ENCODE measurements around the gene FRYL. TPM values are rescaled to one million over a fixed set of nuclear protein-coding genes. Genes with fewer than 3 reads are reported as not detected.

The FRYL gene
- polyA plus RNA-seq, 3 donors = 10.8 to 15.8 (median 14.4) TPM

DNA sequence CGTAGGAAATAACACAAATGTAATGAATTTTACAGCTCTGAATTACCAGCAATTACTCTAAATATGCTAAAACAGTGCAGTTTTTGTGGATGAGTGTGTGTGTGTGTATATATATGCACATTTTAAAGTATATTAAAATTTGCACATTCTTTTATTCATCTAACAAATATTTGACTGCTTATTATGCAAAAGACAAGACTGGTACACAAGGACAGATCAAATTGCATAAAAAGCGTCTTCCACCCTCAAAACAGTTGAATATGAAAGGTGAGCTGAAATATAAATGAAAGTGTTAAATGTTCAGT lies 276.1 kb downstream of the FRYL start:
- Histone ChIP-seq H3K4me3 (replicated peaks in 1 of 3; ENCODE audit: low read depth in 2 of 3, low read length in 3 of 3) (no peak overlapping the region), H3K9ac (ENCODE audit: insufficient read depth, low read length, poor library complexity, severe bottlenecking) (no peak overlapping the region), H3K79me2 (ENCODE audit: insufficient read depth, low read length) (no peaks in the 10 kb centered on the region), H3K36me3 (replicated peaks in 1 of 2; ENCODE audit: control insufficient read depth in 1 of 2, insufficient read depth in 2 of 2, low read length in 2 of 2) (peaks cover 84 to 97% of the 10 kb centered on the region in 2 donors), H2AFZ (ENCODE audit: insufficient read depth, low read depth, low read length, poor library complexity, severe bottlenecking) (no peak overlapping the region), H3K9me3 (replicated peaks in 1 of 2; ENCODE audit: control insufficient read depth in 1 of 2, insufficient read depth in 1 of 2, low read length in 2 of 2) (no peaks in the 10 kb centered on the region), H3K4me1 (ENCODE audit: control insufficient read depth in 1 of 2, insufficient read depth in 2 of 2, low read length in 2 of 2) (no peaks in the 10 kb centered on the region), H4K20me1 (ENCODE audit: insufficient read depth, low read length) (no peaks in the 10 kb centered on the region), H3K27me3 (ENCODE audit: control insufficient read depth in 2 of 2, insufficient read depth in 2 of 2, low read length in 2 of 2) (no peaks in the 10 kb centered on the region), H3K27ac (ENCODE audit: low read depth in 1 of 2, low read length in 2 of 2) (no peak overlapping the region), H3K4me2 (replicated peaks; ENCODE audit: extremely low read depth, low read length, poor library complexity, severe bottlenecking) (no peak overlapping the region)
- Mint-ChIP-seq H3K27ac (no peak overlapping the region), H3K27me3 (ENCODE audit: low read depth in 3 of 3) (peaks cover 0 to 1% (median 0%) of the 10 kb centered on the region in 3 donors), H3K4me1 (no peaks in the 10 kb centered on the region), H3K9me3 (no peaks in the 10 kb centered on the region), H3K36me3 (peaks cover 60 to 62% of the 10 kb centered on the region in 2 donors), H3K4me3 (no peak overlapping the region)
- no peak for DNase-seq
- intact Hi-C loops (cut with micrococcal nuclease) = no loop called here
- no CpG with 5 or more reads among the region's 2 CpGs for WGBS (ENCODE audit: insufficient coverage)
- no peak for TF ChIP-seq CTCF (IDR thresholded peaks at IDR 0.05)

GRCh38 chr4:48503233-48504025 lies 276.6 kb downstream of the FRYL start:
- Histone ChIP-seq H3K4me3 (replicated peaks in 1 of 3; ENCODE audit: low read depth in 2 of 3, low read length in 3 of 3) (no peak overlapping the region), H3K27me3 (ENCODE audit: control insufficient read depth in 2 of 2, insufficient read depth in 2 of 2, low read length in 2 of 2) (no peaks in the 10 kb centered on the region), H4K20me1 (ENCODE audit: insufficient read depth, low read length) (no peaks in the 10 kb centered on the region), H3K4me1 (ENCODE audit: control insufficient read depth in 1 of 2, insufficient read depth in 2 of 2, low read length in 2 of 2) (no peaks in the 10 kb centered on the region), H3K36me3 (replicated peaks in 1 of 2; ENCODE audit: control insufficient read depth in 1 of 2, insufficient read depth in 2 of 2, low read length in 2 of 2) (peaks cover 84 to 97% of the 10 kb centered on the region in 2 donors), H3K27ac (ENCODE audit: low read depth in 1 of 2, low read length in 2 of 2) (no peak overlapping the region), H3K9me3 (replicated peaks in 1 of 2; ENCODE audit: control insufficient read depth in 1 of 2, insufficient read depth in 1 of 2, low read length in 2 of 2) (no peaks in the 10 kb centered on the region), H3K79me2 (ENCODE audit: insufficient read depth, low read length) (no peaks in the 10 kb centered on the region), H3K9ac (ENCODE audit: insufficient read depth, low read length, poor library complexity, severe bottlenecking) (no peak overlapping the region), H3K4me2 (replicated peaks; ENCODE audit: extremely low read depth, low read length, poor library complexity, severe bottlenecking) (no peak overlapping the region), H2AFZ (ENCODE audit: insufficient read depth, low read depth, low read length, poor library complexity, severe bottlenecking) (no peak overlapping the region)
- H3K27ac Mint-ChIP-seq = no peak overlapping the region
- H3K9me3 Mint-ChIP-seq = no peaks in the 10 kb centered on the region
- H3K4me3 Mint-ChIP-seq = no peak overlapping the region
- intact Hi-C loops (cut with micrococcal nuclease) = no loop called here
- H3K36me3 Mint-ChIP-seq = peaks cover 59 to 62% of the 10 kb centered on the region in 2 donors
- H3K4me1 Mint-ChIP-seq = no peaks in the 10 kb centered on the region
- no CpG with 5 or more reads among the region's 4 CpGs for WGBS (ENCODE audit: insufficient coverage)
- no peak for TF ChIP-seq CTCF (IDR thresholded peaks at IDR 0.05)
- DNase-seq = no peak
- peaks cover 0 to 1% (median 0%) of the 10 kb centered on the region in 3 donors for H3K27me3 Mint-ChIP-seq (ENCODE audit: low read depth in 3 of 3)

Measured in CD14-positive monocyte (primary cell).